Measurements from ENCODE around the gene BPHL. TPM values are rescaled to one million over a fixed set of nuclear protein-coding genes. Genes with fewer than 3 reads are reported as not detected.

The BPHL gene
- total and polyA plus RNA-seq, 10 of the 15 experiments (the other 5 are each of a cell fraction or from before 2014, with no cell fraction given), result 8.0 to 17.8 (median 12.4) TPM

- peaks cover 0 to 2% of the 10 kb centered on the region in 2 experiments; a peak in 3 of 4 replicates for H3K36me3 ChIP-seq (ENCODE audit: control insufficient read depth in 2 of 2, insufficient read depth in 2 of 2, low read length in 1 of 2)
- SMC1A ChIA-PET (ENCODE audit: uncharacterized antibody, unreplicated experiment), result no interaction called here
Observed at GRCh38 chr6:3088446-3088845, 30.1 kb upstream of the BPHL start.

More at GRCh38 chr6:3088446-3088845, 30.1 kb upstream of the BPHL start:
- H3K79me2 ChIP-seq (ENCODE audit: control insufficient read depth, insufficient read depth, low read length), result no peaks in the 10 kb centered on the region
- no TSS peak for BruUV-seq (replicated peaks)
- TF ChIP-seq SMC3 (IDR thresholded peaks at IDR 0.05; ENCODE audit: borderline replicate concordance, low read length) (no peak), PKNOX1 (IDR thresholded peaks at IDR 0.05) (no peak), FOXM1 (IDR thresholded peaks at IDR 0.05; ENCODE audit: low read depth, low read length) (no peak), NR2C2 (IDR thresholded peaks at IDR 0.05; ENCODE audit: borderline replicate concordance, control insufficient read depth, insufficient read length, low read depth) (no peak), SRF (IDR thresholded peaks at IDR 0.05; ENCODE audit: low read depth in 2 of 2, low read length in 2 of 2) (no peak), PAX5 (IDR thresholded peaks at IDR 0.05; ENCODE audit: borderline replicate concordance, low read depth, low read length) (no peak), CBX5 (IDR thresholded peaks at IDR 0.05; ENCODE audit: low read depth) (no peak), JUND (IDR thresholded peaks at IDR 0.05; ENCODE audit: low read depth, low read length) (no peak), MEF2A (IDR thresholded peaks at IDR 0.05; ENCODE audit: insufficient read depth, low read depth, low read length) (no peak), POLR2AphosphoS2 (IDR thresholded peaks at IDR 0.05; ENCODE audit: low read depth, low read length) (no peak), EGR1 (IDR thresholded peaks at IDR 0.05; ENCODE audit: borderline replicate concordance in 1 of 2, low read depth in 2 of 2, low read length in 2 of 2) (no peak)
- no peak for FAIRE-seq
- H3K4me1 ChIP-seq (ENCODE audit: control insufficient read depth, insufficient read depth, low read length), result no peaks in the 10 kb centered on the region
- ChIA-PET POLR2A (no interaction called here), CTCF (no interaction called here), RAD21 (ENCODE audit: unreplicated experiment) (no interaction called here)
- no peak for ATAC-seq
- no peaks in the 10 kb centered on the region for H3K9me3 ChIP-seq (replicated peaks; ENCODE audit: control insufficient read depth, insufficient read depth, low read length)
- H3K27ac ChIP-seq (ENCODE audit: control insufficient read depth, insufficient read depth), result no peak overlapping the region
- H4K20me1 ChIP-seq (ENCODE audit: control insufficient read depth, insufficient read depth), result no peaks in the 10 kb centered on the region
- H2AFZ ChIP-seq (ENCODE audit: control insufficient read depth, low read depth, low read length), result no peak overlapping the region
- in situ Hi-C loops (cut with MboI) (no loop called here), intact Hi-C loops (cut with micrococcal nuclease; ENCODE audit: unreplicated experiment) (no loop called here)
- DNase-seq (ENCODE audit: low read depth, low spot score), result no peak
- H3K4me2 ChIP-seq (ENCODE audit: control insufficient read depth, insufficient read depth), result no peak overlapping the region
- over 99% methylated on average over 4 of the region's 4 CpGs for WGBS (ENCODE audit: insufficient coverage, insufficient replicate concordance, low lambda C conversion rate, missing lambda C conversion rate)
- no peak overlapping the region for H3K9ac ChIP-seq (ENCODE audit: control insufficient read depth, insufficient read depth, low read length)
- no peak overlapping the region for H3K4me3 ChIP-seq
- no peaks in the 10 kb centered on the region for H3K27me3 ChIP-seq (replicated peaks in 1 of 2; ENCODE audit: control insufficient read depth in 2 of 2, insufficient read depth in 2 of 2, low read length in 1 of 2)
